Endothelial cell of umbilical vein (primary cell): ENCODE measurements around the gene IFT74. TPM values are rescaled to one million over a fixed set of nuclear protein-coding genes. Genes with fewer than 3 reads are reported as not detected.

Source experiments
- BruUV-seq: library from RNA; stranded (reverse); fragments of 400-500 nt; replicated peaks from 2 replicates; lab custom pipeline; 2021; lab: Mats Ljungman, UMichigan
- CTCF ChIA-PET: fragments of 300-600, 350-600 bp; sonication (Branson Sonifier 250); formaldehyde crosslinking; loops from one replicate; lab custom pipeline; 2021; ENCODE audit warnings: antibody characterized with exemption, inconsistent platforms; lab: Charles Lee
- POLR2A ChIA-PET: fragments of 300-600, 350-600 bp; sonication (Branson Sonifier 250); formaldehyde crosslinking; loops from one replicate; lab custom pipeline; 2021; ENCODE audit warnings: antibody characterized with exemption, inconsistent platforms; lab: Charles Lee
- DNase-seq: peaks from one replicate; pipeline ENCODE4 v3.0.0-alpha.2; 2011; ENCODE audit warnings: low read depth, low spot score
- FAIRE-seq: peaks from 2 replicates; lab custom pipeline; 2011; peaks lifted over from hg19 to GRCh38; lab: Jason Lieb, UNC
- H2AFZ ChIP-seq: 2 replicates; pipeline ENCODE4 v1.6.0; 2012; ENCODE audit warnings: low read depth, low read length, control low read depth, inconsistent platforms
- H3K27ac ChIP-seq: 2 replicates; pipeline ENCODE4 v1.5.1; 2011; ENCODE audit warnings: low read depth, mild to moderate bottlenecking, control low read depth, low read length, moderate library complexity; ENCODE audit not compliant: insufficient read depth
- H3K27me3 ChIP-seq, 2 experiments: 2 replicates each; pipeline versions ENCODE4 v1.6.0 to v1.6.1; 2011; ENCODE audit warnings: low read length in 2 of 2, mixed read lengths in 1 of 2; ENCODE audit not compliant: control insufficient read depth in 2 of 2, insufficient read depth in 2 of 2
- H3K36me3 ChIP-seq, 2 experiments: 2 replicates in 1 of 2; 3 replicates in 1 of 2; pipeline ENCODE4 v1.5.1; 2011; ENCODE audit warnings: low read length in 2 of 2, mild to moderate bottlenecking in 1 of 2, moderate library complexity in 1 of 2; ENCODE audit not compliant: control insufficient read depth in 2 of 2, insufficient read depth in 2 of 2; ENCODE audit errors: extremely low read depth in 1 of 2
- H3K4me1 ChIP-seq: 3 replicates; pipeline ENCODE4 v1.5.1; 2011; ENCODE audit warnings: mild to moderate bottlenecking, low read length; ENCODE audit not compliant: control insufficient read depth, insufficient read depth; ENCODE audit errors: extremely low read depth
- H3K4me2 ChIP-seq: 2 replicates; pipeline ENCODE4 v1.6.1; 2011; ENCODE audit warnings: low read length, control low read depth, mixed read lengths; ENCODE audit not compliant: insufficient read depth
- H3K4me3 ChIP-seq, 3 experiments: fragments of 200-600 bp in 1 of 3; sonication (generic), shearing (Covaris generic) in 1 of 3; replicated peaks in 1 of 3; 2 replicates each; pipeline ENCODE4 v1.5.1; 2011 to 2016; ENCODE audit warnings: control low read depth in 3 of 3, low read length in 3 of 3, mild to moderate bottlenecking in 2 of 3, inconsistent platforms in 1 of 3, low read depth in 1 of 3, moderate library complexity in 1 of 3; ENCODE audit not compliant: insufficient read depth in 1 of 3
- H3K79me2 ChIP-seq: 2 replicates; pipeline ENCODE4 v1.6.0; 2012; ENCODE audit warnings: low read length, inconsistent platforms; ENCODE audit not compliant: control insufficient read depth, insufficient read depth
- H3K9ac ChIP-seq: replicated peaks from 2 replicates; pipeline ENCODE3; 2011; ENCODE audit warnings: low read length, control low read depth; ENCODE audit not compliant: insufficient read depth; ENCODE audit errors: extremely low read depth
- H3K9me1 ChIP-seq: replicated peaks from 3 replicates; pipeline ENCODE4 v1.6.0; 2011; ENCODE audit warnings: mild to moderate bottlenecking, low read length; ENCODE audit not compliant: control insufficient read depth, insufficient read depth; ENCODE audit errors: extremely low read depth
- H3K9me3 ChIP-seq: replicated peaks from 2 replicates; pipeline ENCODE4 v1.5.1; 2012; ENCODE audit warnings: low read length, inconsistent platforms; ENCODE audit not compliant: control insufficient read depth, insufficient read depth
- H4K20me1 ChIP-seq: replicated peaks from 2 replicates; pipeline ENCODE3; 2011; ENCODE audit warnings: mild to moderate bottlenecking, low read length; ENCODE audit not compliant: control insufficient read depth, insufficient read depth; ENCODE audit errors: extremely low read depth
- EZH2 ChIP-seq: IDR thresholded peaks from 2 replicates; pipeline ENCODE4 v1.6.1; 2012; ENCODE audit warnings: borderline replicate concordance, low read depth, mild to moderate bottlenecking, moderate library complexity, low read length, inconsistent platforms; ENCODE audit not compliant: severe bottlenecking
- FOS ChIP-seq: IDR thresholded peaks from 2 replicates; pipeline ENCODE4 v1.6.1; 2011; ENCODE audit warnings: mild to moderate bottlenecking, low read length, moderate library complexity, borderline replicate concordance; ENCODE audit not compliant: insufficient read depth
- GATA2 ChIP-seq: IDR thresholded peaks from 2 replicates; pipeline ENCODE4 v1.7.0; 2011; ENCODE audit warnings: low read depth, mild to moderate bottlenecking, moderate library complexity, mixed read lengths, low read length; ENCODE audit not compliant: insufficient read length, insufficient read depth
- JUN ChIP-seq: IDR thresholded peaks from 2 replicates; pipeline ENCODE4 v1.6.1; 2011; ENCODE audit warnings: borderline replicate concordance, low read depth; ENCODE audit not compliant: insufficient read length, insufficient read depth
- MYC ChIP-seq: IDR thresholded peaks from one replicate; pipeline ENCODE4 v1.6.1; 2011; ENCODE audit warnings: mild to moderate bottlenecking, low read depth, low read length
- POLR2A ChIP-seq: IDR thresholded peaks from 2 replicates; pipeline ENCODE4 v1.6.1; 2012; ENCODE audit warnings: low read depth, mild to moderate bottlenecking, control low read depth, low read length
- POLR2AphosphoS5 ChIP-seq: IDR thresholded peaks from 2 replicates; pipeline ENCODE4 v1.6.1; 2012; ENCODE audit warnings: low read depth, mild to moderate bottlenecking, control low read depth, low read length, moderate library complexity; ENCODE audit not compliant: insufficient read depth
- dilution Hi-C: fragments of 300-500 bp; cut with MboI; formaldehyde crosslinking; loops from one replicate; pipeline ENCODE4 v1.15.0; 2019; ENCODE audit warnings: low sequenced_read_pairs; ENCODE audit not compliant: extremely low pct_ligation_motif_present
- intact Hi-C: fragments of 100-400 bp; cut with micrococcal nuclease; formaldehyde crosslinking; loops from one replicate; pipeline ENCODE4 v1.10.0; 2022
- polyA plus RNA-seq, 4 experiments: library from polyadenylated mRNA; depleted of rRNA in 3 of 4; stranded (reverse) in 3 of 4; unstranded in 1 of 4; fragments of >200 nt; gene quantifications; 2 replicates each; pipeline versions ENCODE4 v1.2.1 to v1.2.3, GENCODE V29; 2011 to 2012; ENCODE audit warnings: missing spikeins in 1 of 4
- total RNA-seq: library from RNA; stranded (reverse); gene quantifications from 2 replicates; pipeline ENCODE4 v1.2.3, GENCODE V29; 2021
- TF ChIP-seq, protein P1 (sequence below), 2 donors: IDR thresholded peaks; 1 replicate in 1 of 2; 2 replicates in 1 of 2; pipeline ENCODE4 v1.5.1; 2011; ENCODE audit warnings: low read length in 2 of 2, mild to moderate bottlenecking in 2 of 2, moderate library complexity in 2 of 2, control low read depth in 1 of 2, inconsistent platforms in 1 of 2, low read depth in 1 of 2; ENCODE audit not compliant: insufficient read depth in 1 of 2; ENCODE audit errors: extremely low read depth in 1 of 2
- TF ChIP-seq, protein P2 (sequence below): IDR thresholded peaks from 2 replicates; pipeline ENCODE4 v1.6.1; 2011; ENCODE audit not compliant: insufficient read depth, insufficient read length

Gene IFT74
- total and polyA plus RNA-seq, 2 donors (not counting 3 experiments of a cell fraction or from before 2014, with no cell fraction given), result 3.4 to 10.8 TPM

DNA sequence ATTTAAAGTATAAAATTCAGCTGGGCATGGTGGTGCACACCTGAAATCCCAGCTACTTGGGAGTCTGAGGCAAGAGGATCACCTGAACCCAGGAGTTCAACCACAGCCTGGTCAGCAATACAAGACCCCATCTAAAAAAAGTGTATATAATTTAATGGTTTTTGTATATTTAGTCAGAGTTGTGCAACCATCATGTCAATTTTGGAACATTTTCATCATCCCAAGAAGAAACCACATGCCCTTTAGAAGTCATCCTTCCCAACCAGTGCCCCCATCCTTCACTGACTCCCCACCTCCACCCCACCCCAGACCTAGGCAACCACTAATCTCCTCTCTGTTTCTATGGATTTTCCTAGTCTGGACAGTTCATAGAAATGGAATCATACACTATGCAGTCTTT is 134.0 kb downstream of the IFT74 start:
- intact Hi-C loops, result no loop called here
- no peaks in the 10 kb centered on the region for H3K9me3 ChIP-seq

More for the DNA sequence above, 134.0 kb downstream of the IFT74 start:
- TF ChIP-seq EZH2 (no peak), GATA2 (no peak), JUN (no peak), FOS (no peak), MYC (no peak), POLR2AphosphoS5 (no peak), POLR2A (no peak)
- TF ChIP-seq, protein P1, sequence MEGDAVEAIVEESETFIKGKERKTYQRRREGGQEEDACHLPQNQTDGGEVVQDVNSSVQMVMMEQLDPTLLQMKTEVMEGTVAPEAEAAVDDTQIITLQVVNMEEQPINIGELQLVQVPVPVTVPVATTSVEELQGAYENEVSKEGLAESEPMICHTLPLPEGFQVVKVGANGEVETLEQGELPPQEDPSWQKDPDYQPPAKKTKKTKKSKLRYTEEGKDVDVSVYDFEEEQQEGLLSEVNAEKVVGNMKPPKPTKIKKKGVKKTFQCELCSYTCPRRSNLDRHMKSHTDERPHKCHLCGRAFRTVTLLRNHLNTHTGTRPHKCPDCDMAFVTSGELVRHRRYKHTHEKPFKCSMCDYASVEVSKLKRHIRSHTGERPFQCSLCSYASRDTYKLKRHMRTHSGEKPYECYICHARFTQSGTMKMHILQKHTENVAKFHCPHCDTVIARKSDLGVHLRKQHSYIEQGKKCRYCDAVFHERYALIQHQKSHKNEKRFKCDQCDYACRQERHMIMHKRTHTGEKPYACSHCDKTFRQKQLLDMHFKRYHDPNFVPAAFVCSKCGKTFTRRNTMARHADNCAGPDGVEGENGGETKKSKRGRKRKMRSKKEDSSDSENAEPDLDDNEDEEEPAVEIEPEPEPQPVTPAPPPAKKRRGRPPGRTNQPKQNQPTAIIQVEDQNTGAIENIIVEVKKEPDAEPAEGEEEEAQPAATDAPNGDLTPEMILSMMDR (IDR thresholded peaks at IDR 0.05; ENCODE audit: extremely low read depth in 1 of 2, insufficient read depth in 1 of 2, low read depth in 1 of 2, low read length in 2 of 2), result no peak
- TF ChIP-seq, protein P2, sequence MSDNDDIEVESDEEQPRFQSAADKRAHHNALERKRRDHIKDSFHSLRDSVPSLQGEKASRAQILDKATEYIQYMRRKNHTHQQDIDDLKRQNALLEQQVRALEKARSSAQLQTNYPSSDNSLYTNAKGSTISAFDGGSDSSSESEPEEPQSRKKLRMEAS, result no peak
- DNase-seq (no peak), FAIRE-seq (no peak)
- Histone ChIP-seq H3K27ac (no peak overlapping the region), H3K4me2 (no peak overlapping the region), H3K4me1 (peaks cover 6% of the 10 kb centered on the region), H3K9me1 (no peaks in the 10 kb centered on the region), H3K4me3 (no peak overlapping the region), H3K9ac (no peak overlapping the region), H3K36me3 (no peaks in the 10 kb centered on the region), H2AFZ (no peak overlapping the region), H4K20me1 (no peaks in the 10 kb centered on the region), H3K79me2 (no peaks in the 10 kb centered on the region), H3K27me3 (no peaks in the 10 kb centered on the region)
- dilution Hi-C loops, result no loop called here
- ChIA-PET POLR2A (no interaction called here), CTCF (no interaction called here)
- no TSS peak for BruUV-seq
